ENCODE data around the gene GIT1. TPM values are rescaled to one million over a fixed set of nuclear protein-coding genes. Genes with fewer than 3 reads are reported as not detected.
A peak's percentile ranks its signal among the peaks of the same experiment; 100 is the strongest.

Gene GIT1
- total RNA-seq, 1 donor from 2014 or later, result 31.9 TPM

DNA sequence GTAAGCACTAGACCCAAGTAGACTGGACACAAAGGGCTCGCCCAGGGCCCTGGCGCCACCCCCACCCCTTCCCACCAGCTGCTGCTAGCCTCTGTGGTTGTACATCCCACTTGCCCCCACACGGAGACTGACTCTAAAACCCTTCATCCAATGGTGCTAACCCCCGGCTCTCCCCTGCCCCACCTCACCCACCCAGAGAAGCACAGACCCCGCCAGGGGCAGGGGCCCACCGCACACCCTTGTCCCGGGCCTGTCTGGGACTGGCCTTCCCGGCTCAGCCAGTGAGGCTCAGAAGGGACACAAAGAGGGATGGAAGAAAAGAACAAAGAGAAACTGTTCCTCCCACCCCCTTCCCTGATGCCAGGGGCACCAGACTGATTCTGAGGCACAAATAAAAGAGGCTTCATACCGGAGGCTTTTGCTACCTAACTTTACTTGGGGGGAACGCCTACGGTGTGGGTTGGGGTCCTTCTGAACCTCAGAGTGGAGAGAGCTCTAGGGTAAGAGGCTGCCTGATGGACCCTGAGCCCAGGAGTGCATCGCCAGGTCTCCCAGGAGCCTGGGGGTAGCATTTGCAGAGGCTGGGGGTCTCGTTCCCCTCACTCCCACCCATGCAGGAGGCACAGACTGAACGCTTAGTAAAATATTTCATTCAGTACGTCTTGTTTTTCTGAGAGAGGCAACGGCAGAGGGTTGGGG, 25.1 kb upstream of the GIT1 start:
- Histone ChIP-seq H3K9me3 (replicated peaks) (no peaks in the 10 kb centered on the region), H3K36me3 (no peaks in the 10 kb centered on the region), H3K27me3 (ENCODE audit: low read depth) (no peaks in the 10 kb centered on the region), H3K4me3 (peak overlapping the region; percentile 63), H3K27ac (replicated peaks) (peak overlapping the region; percentile 77), H3K4me1 (peaks cover 68% of the 10 kb centered on the region)
- intact Hi-C loops (cut with micrococcal nuclease), result no loop called here
- TF ChIP-seq, protein P1, sequence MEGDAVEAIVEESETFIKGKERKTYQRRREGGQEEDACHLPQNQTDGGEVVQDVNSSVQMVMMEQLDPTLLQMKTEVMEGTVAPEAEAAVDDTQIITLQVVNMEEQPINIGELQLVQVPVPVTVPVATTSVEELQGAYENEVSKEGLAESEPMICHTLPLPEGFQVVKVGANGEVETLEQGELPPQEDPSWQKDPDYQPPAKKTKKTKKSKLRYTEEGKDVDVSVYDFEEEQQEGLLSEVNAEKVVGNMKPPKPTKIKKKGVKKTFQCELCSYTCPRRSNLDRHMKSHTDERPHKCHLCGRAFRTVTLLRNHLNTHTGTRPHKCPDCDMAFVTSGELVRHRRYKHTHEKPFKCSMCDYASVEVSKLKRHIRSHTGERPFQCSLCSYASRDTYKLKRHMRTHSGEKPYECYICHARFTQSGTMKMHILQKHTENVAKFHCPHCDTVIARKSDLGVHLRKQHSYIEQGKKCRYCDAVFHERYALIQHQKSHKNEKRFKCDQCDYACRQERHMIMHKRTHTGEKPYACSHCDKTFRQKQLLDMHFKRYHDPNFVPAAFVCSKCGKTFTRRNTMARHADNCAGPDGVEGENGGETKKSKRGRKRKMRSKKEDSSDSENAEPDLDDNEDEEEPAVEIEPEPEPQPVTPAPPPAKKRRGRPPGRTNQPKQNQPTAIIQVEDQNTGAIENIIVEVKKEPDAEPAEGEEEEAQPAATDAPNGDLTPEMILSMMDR (IDR thresholded peaks at IDR 0.05; ENCODE audit: borderline replicate concordance), result no peak
- no peak for DNase-seq

DNA sequence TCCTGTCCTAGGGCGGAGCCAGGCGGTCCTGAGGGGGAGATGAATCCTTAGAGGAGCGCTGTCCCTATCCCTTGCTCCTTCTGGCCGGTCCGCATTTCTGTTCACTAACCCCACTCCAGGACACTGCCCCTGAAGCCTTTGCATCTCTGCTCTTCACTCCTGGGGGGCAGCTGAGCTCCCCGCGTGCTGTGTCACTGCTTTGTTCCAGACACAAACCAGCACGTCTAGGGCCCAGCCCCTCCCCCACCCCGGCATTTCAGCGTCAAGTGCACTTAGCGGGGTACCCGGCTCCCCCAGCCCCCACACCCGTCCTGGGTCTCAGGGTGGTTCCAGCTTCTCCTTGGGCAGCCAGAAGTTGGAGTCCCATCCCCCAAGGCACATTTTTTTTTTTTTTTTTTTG, 24.4 kb upstream of the GIT1 start:
- peaks cover 61% of the 10 kb centered on the region for H3K4me1 ChIP-seq
- intact Hi-C loops (cut with micrococcal nuclease), result no loop called here
- H3K4me3 ChIP-seq, result peak overlapping the region; percentile 63
- no peaks in the 10 kb centered on the region for H3K27me3 ChIP-seq (ENCODE audit: low read depth)
- no peaks in the 10 kb centered on the region for H3K36me3 ChIP-seq
- H3K9me3 ChIP-seq (replicated peaks), result no peaks in the 10 kb centered on the region
- DNase-seq, result no peak
- TF ChIP-seq, protein P1 (IDR thresholded peaks at IDR 0.05; ENCODE audit: borderline replicate concordance), result no peak
- H3K27ac ChIP-seq (replicated peaks), result peak overlapping the region; percentile 67

DNA sequence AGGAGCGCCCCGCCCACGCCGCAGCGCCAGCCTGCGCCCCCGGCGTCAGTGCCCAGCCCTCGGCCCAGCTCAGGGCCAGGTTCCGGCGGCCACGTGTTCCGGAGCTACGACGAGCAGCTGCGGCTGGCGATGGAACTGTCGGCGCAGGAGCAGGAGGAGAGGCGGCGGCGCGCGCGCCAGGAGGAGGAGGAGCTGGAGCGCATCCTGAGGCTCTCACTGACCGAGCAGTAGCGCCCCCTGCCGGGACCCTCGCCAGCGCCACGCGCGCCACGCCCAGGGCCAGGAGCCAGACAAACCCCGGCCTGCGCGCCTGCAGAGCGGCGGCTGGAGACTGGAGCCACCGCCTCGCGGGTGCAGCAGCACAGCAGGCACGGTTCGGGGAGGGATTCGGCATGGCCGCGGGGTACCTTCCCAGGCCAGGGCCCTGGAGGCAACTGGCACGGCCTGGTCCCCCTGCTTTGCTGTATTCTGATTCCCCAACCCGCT, 23.9 kb upstream of the GIT1 start:
- DNase-seq, result peak; percentile 97

DNA sequence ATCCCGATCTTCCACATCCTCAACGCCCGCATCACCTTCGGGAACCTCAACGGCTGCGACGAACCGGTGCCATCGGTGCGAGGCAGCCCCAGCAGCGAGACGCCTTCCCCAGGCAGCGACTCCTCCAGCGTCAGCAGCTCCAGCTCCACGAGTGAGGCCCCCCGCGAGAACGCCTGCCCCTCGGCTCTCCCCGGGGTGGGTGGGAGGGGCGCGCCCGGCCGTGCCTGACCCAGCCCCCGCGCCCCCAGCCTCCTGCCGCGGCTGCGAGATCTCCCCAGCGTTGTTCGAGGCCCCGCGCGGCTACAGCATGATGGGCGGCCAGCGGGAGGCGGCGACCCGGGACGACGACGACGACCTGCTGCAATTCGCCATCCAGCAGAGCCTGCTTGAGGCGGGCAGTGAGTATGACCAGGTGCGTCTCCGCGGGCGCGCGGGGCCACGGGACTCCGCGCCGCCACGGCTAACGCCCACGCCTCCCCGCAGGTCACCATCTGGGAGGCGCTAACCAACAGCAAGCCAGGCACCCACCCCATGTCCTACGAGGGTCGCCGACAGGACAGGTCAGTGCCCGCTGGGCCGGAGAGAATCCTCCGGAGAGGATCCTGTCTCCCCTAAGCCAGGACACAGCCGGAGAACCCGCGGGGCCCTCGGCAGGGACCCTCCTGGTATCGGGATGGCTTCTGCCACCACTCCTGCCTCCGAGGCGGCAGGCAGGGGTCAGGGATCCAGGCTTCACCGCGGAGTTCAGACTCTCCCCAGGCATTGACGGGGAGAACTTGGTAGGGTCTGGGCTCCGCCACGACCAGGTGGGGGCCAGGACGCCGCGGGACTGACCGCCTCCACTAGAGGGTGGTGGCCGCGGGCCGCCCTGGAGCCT, 23.2 kb upstream of the GIT1 start:
- DNase-seq, result no peak
- Histone ChIP-seq H3K27ac (replicated peaks) (peak overlapping the region; percentile 67), H3K36me3 (no peaks in the 10 kb centered on the region), H3K27me3 (ENCODE audit: low read depth) (no peaks in the 10 kb centered on the region), H3K9me3 (replicated peaks) (no peaks in the 10 kb centered on the region), H3K4me1 (peaks cover 49% of the 10 kb centered on the region), H3K4me3 (peak overlapping the region; percentile 63)
- TF ChIP-seq, protein P1 (IDR thresholded peaks at IDR 0.05; ENCODE audit: borderline replicate concordance), result no peak
- intact Hi-C loops (cut with micrococcal nuclease), result no loop called here

More for the DNA sequence above, 23.9 kb upstream of the GIT1 start:
- Histone ChIP-seq H3K4me1 (peaks cover 57% of the 10 kb centered on the region), H3K27ac (replicated peaks) (peak overlapping the region; percentile 67), H3K36me3 (no peaks in the 10 kb centered on the region), H3K4me3 (peak overlapping the region; percentile 63), H3K9me3 (replicated peaks) (no peaks in the 10 kb centered on the region), H3K27me3 (ENCODE audit: low read depth) (no peaks in the 10 kb centered on the region)
- TF ChIP-seq, protein P1 (IDR thresholded peaks at IDR 0.05; ENCODE audit: borderline replicate concordance), result peak; percentile 93
- intact Hi-C loops (cut with micrococcal nuclease), result no loop called here

DNA sequence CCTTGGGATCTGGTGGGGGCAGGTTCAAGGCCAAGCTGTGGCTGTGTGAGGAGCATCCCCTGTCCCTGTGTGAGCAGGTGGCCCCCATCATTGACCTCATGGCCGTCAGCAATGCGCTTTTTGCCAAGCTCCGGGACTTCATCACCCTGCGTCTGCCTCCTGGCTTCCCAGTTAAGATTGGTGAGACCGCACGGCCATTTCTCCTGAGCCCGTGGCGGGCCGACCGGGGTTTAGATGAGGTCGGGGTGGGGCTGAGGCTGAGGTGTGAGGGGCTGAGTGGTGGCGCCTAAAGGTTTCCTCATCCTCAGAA, 22.6 kb upstream of the GIT1 start:
- TF ChIP-seq, protein P1 (IDR thresholded peaks at IDR 0.05; ENCODE audit: borderline replicate concordance), result no peak
- H3K27ac ChIP-seq (replicated peaks), result no peak overlapping the region
- H3K4me1 ChIP-seq, result peaks cover 43% of the 10 kb centered on the region
- H3K4me3 ChIP-seq, result no peak overlapping the region
- H3K9me3 ChIP-seq (replicated peaks), result no peaks in the 10 kb centered on the region
- no peaks in the 10 kb centered on the region for H3K36me3 ChIP-seq
- H3K27me3 ChIP-seq (ENCODE audit: low read depth), result no peaks in the 10 kb centered on the region
- intact Hi-C loops (cut with micrococcal nuclease), result no loop called here
- no peak for DNase-seq
